ENCODE measurements around the gene LSP1.

Gene LSP1

GRCh38 chr11:1838077-1838425 is 14.8 kb upstream of the LSP1 start:
- DNase-seq, result no peak

- DNase-seq, result no peak
These were observed 14.3 kb upstream of the LSP1 start, which contains the start of gene TNNI2 for GRCh38 chr11:1838426-1839144. Gene TNNI2, plus strand, starts transcription at chr11:1838981. Its CDS starts 716 bp downstream, at chr11:1839697.

GRCh38 chr11:1839204-1839923 is 13.5 kb upstream of the LSP1 start:
- DNase-seq, result no peak

- no peak for DNase-seq
These were observed 12.7 kb upstream of the LSP1 start for GRCh38 chr11:1839924-1840779.

GRCh38 chr11:1840780-1841480 is 12.0 kb upstream of the LSP1 start:
- DNase-seq, result no peak

- DNase-seq, result no peak
These were observed 11.3 kb upstream of the LSP1 start for GRCh38 chr11:1841511-1842148.

GRCh38 chr11:1842149-1843097 is 10.5 kb upstream of the LSP1 start:
- DNase-seq, result no peak

- no peak for DNase-seq
These were observed 9.8 kb upstream of the LSP1 start for GRCh38 chr11:1843098-1843473.

- no peak for DNase-seq
These were observed 9.1 kb upstream of the LSP1 start for GRCh38 chr11:1843796-1844195.

GRCh38 chr11:1844221-1845094 is 8.4 kb upstream of the LSP1 start:
- peak; percentile 50 to 63 for DNase-seq

GRCh38 chr11:1845095-1845429 is 7.8 kb upstream of the LSP1 start:
- DNase-seq, result no peak

GRCh38 chr11:1845561-1846452 is 7.1 kb upstream of the LSP1 start:
- DNase-seq, result no peak

GRCh38 chr11:1846453-1846932 is 6.4 kb upstream of the LSP1 start:
- no peak for DNase-seq

- no peak for DNase-seq
These were observed 5.7 kb upstream of the LSP1 start for GRCh38 chr11:1847006-1847735.

GRCh38 chr11:1847926-1848639 is 4.8 kb upstream of the LSP1 start:
- DNase-seq, result no peak

- no peak for DNase-seq
These were observed 4.0 kb upstream of the LSP1 start for GRCh38 chr11:1848640-1849430.

All from activated CD4-positive, alpha-beta T cell treated with anti-CD3 and anti-CD28 coated beads, Interleukin-2, amount 50 U/mL, for 48 hours (primary cell).